Globus pallidus (tissue), 1 donor: ENCODE results near the gene PEX5L.
"Not testable (repeated sequence)": the region's sequence is repeated elsewhere in the genome, so short reads cannot be mapped to it uniquely, and the experiment has no call there.

ENCODE experiments used
- DNase-seq: peaks from one replicate; pipeline ENCODE4 v3.0.0-alpha.2; 2015; ENCODE audit warnings: low spot score

The PEX5L gene

DNA sequence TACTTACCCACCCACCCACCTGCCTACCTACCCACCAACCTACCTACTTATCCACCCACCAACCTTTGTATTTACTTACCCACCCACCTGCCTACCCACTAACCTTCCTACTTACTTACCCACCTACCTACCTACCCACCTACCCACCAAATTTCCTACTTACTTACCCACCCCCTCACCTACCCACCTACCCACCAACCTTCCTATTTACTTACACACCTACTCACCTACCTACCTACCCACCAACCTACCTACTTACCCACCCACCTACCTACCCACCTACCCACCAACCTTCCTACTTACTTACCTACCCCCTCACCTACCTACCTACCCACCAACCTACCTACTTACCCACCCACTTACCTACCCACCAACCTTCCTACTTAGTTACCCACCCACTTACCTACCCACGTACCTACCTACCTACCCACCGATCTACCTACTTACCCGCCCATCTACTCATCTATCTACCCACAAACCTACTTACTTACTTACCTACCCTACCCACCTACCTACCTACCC lies 204.3 kb downstream of the PEX5L start:
- no peak for DNase-seq

DNA sequence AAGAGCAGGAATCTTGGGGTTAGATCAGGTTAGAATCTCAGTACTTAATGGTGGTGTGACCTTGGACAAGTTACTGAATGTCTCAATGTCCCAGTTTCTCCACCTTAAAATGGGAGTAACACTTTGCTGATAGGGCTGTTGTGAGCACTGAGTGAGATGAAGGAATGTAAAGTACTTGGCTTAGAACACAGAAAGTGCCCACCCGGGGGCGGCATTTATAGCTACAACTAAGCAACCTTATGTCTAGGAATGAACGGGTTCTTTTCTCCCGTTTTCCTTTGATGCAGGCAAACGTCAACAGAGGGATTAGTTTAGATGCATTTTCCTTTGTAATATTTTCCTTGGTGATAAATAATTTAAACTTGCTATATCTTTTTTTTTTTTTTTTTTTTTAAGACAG lies 207.3 kb downstream of the PEX5L start:
- no peak for DNase-seq

DNA sequence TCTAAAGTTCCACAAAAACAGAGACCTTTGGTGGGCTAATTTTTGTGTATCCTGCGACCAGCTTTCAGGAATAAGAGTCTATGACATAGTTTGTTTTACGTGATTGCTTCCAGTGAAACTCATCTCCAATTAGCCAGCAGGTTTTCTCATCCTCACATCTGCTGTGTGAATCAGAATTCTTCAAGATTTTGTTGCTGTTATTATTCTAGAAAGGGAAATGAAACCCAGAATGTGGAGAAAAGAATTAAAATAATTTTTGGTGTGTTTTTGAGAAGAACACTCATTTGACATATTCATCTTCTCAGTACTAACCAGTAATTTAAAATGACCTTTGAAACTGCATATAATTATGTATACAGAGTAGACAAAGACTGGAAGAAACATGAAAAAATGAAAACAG lies 208.0 kb downstream of the PEX5L start:
- no peak for DNase-seq

DNA sequence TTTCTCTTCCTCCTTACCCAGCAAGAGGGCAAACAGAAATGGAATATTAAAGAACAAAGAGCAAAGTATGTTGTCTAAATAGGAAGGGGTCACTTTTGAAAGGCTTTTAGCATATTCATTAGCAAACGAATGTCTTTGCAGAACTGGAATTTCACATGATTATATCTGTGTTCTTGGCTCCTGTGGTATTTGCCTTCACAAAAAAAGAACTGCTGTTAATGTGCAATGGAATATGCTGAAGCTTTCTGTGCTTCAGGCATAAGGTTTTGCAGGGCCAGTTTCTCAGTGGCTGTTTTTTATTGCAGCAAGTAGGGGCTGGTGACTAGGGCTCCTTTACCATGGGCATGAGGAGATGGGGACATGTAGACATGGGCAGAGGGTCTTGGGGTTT lies 210.5 kb downstream of the PEX5L start:
- DNase-seq = no peak

DNA sequence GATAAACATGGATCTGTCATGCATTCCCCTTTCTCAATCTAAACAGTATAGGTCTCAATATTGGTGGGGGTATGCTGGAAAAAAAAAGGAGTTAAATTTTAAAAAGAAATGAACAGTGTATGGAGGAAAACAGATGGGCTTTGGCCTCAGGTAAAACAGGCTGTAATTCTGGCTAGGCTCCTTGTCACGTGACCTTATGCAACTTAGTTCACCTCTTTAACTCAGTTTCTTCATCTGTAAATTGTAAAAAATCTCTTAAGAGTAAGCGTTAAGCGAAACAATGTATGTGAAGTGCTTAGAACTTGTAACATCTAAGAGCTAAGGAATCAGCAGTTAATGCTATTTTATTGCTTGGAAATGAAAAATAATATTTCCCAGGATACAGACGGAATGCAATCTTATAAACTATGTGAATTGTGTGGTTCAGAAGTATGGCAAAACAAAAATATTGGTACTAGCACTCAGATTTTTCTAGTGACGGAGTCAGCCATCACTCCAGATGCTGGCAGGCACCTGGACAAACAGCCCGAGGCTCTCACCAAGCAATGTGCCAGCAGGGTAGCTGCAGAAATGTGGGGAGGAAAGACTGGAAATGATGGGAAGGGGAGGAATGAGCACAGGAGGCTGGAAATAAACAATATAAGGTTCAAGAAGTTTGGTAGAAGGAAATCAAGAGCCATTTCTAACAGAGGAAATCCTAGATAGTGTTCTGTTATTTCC lies 211.1 kb downstream of the PEX5L start:
- DNase-seq = no peak

DNA sequence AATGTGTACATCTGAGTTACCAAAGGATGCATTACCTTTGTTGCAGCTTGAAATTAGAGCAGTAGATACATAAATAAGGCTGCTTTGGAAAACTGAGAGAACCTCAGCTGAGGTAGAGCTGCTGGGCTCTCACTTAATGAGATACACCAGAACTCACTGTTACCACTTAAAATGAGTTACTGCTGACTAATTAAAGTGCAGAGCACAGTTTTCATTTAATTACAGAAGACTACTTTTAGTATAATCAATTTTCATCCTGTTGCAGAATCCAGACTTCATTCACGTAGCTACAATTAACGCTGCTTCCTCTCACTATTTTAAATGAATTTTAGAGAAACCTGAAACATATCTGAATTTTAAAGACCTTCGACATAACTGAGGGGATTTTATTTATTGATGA lies 214.4 kb downstream of the PEX5L start:
- no peak for DNase-seq

DNA sequence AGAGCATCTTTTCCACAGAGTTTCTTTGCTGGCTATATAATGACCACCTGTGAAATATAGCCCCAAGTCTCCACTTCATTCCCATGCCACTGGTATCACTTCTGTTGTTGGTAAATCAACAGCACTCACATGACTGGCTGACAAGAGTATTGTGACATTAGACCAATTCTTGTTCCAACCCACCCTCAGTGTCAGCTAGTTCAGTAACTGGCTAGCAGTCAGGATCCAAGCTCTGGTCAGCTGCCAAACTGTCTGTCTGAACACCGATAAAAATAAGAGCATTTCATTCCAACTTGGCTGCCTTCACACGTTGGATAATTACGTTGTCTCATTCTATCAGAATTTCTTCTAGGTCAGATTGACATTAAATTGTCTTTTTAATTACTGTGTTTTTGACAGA lies 217.4 kb downstream of the PEX5L start:
- no peak for DNase-seq

DNA sequence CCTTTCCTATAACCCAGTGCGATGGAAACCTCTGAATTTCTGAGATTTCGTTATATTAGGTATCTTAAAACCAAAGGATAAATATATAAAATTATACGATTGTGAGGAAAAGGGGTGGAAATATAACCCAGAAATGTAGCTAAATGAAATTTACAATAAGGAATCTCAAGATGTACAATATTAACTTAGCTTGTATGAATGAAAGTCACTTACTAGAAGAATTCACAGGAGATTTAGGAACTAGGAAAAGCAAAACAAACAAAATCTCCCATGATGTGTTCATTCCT lies 224.7 kb downstream of the PEX5L start:
- no peak for DNase-seq

DNA sequence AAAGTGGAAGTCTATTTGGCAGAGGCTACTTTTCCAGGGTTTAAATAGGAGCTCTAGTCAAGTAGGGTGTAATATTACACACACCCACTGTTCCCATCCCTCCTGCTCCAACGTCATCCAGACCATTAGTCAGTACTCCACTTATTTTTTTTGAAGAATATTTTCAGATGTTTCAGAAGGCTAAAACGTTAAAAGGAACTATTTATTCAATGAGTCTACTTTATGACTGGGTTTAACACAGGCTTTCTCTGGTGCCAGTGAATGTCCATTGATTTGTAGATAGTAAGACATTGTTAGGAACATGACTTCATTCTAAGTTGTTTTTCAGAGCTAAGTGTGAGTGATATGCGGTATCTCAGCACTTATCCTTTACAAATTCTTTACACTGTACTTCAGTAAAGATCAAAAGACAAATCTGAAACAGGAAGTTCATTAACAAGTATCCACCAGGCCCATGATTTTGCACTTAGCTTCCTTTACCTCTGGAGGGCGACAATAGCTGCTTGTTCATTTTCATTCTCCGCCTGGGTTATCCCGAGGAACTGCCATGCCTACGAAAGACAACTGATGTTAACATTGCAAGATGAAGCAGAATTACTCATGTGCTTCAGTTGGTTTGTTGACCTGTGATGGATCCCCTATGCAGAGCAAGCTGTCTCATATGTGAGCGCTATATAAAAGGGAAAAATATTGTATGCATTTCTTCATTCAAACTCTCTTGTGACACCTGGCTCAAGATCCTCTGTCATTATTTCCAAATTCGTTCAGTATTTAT lies 225.2 kb downstream of the PEX5L start:
- DNase-seq = peak; percentile 78

DNA sequence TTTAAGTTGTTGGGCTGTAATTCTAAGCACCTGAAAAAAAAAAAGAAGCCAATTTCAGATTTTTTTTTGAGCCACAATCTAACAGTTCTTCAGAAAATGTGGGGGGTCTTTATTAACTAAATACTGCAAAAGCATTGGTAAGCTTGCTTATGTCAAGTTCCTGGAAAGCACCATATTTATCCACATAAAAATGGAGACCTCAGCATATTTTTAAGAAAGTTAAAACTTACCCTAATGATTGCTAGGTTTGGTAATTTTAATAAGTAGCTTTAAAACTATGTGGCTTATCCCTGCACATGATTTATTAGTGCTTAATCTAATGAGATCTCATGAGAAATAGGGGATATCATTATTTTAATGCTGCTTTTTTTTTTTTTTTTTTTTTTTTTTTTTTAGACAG lies 227.1 kb downstream of the PEX5L start:
- DNase-seq = no peak

DNA sequence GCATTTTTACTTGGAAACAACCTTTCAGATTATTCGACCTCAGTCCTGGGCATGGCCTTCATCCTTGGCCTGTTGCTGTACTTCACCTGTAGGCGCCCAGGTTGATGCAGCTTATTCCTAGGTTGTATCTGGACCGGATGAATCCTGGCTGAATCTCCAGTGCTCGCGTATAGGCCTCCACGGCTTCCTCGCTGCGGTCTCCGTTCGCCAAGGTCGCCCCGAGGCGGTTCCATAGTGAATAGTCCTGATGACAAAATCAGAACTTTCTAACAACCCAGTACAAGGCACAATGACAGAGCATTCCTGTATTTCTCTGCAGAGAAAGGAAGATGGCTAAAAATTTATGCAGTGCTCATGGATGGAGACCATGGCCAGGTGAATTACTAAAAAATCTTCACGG lies 229.1 kb downstream of the PEX5L start:
- no peak for DNase-seq

DNA sequence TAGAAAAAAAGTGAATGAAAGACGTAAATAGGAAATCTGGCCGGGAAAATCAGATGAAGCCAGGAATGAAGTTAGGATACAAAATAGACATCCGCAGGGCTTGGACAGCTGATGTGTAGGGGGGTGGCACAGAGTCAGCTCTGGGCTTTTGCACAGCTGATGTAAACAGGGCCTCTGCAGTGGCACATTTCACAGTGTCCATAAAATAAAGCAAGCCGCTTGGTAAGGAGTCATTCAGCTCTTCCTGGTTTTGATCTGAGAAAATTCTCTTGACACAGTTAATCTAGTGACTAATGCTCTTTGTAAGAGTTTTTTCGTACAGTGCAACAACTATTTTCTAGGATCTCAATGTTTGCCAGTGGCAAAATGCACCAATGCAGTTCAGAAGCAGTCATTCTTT lies 230.6 kb downstream of the PEX5L start:
- DNase-seq = no peak

DNA sequence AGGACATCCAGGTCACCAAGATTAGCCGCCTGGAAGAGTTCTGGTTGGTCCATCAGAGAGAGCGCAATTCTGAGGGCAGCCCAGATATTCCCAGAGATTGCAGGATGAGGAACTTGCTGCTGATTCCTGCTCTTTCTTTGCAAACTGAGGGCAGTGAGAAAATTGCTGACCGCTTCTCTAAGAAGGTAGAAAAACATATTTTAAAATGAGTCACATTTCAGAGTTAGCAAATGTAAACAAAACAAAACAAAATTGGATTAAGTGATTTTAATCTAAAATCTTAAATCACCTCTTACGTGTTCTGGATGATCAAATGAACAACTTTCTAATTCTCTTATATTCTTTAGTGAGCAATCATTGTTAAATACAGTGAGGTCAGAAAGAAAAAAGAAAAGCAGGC lies 234.9 kb downstream of the PEX5L start:
- DNase-seq = no peak

DNA sequence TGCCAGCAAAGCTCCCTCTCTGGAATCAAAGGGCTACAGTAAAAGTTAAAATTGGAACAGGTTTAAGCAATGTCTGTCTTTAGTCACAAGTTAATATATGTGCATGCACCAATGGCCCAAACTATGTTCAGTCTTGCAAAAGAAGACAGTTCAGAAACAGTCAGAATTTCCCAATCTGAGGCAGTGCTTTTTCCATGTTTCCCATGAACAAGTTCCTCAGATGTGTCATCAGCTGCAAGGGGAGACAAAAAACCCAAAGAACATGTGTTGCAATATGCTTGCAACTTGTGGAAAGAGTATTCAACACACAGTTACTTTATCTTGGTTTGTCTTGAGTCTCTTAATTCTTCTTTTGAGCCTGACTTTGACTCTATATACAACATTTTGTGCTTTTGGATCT lies 235.5 kb downstream of the PEX5L start:
- no peak for DNase-seq

DNA sequence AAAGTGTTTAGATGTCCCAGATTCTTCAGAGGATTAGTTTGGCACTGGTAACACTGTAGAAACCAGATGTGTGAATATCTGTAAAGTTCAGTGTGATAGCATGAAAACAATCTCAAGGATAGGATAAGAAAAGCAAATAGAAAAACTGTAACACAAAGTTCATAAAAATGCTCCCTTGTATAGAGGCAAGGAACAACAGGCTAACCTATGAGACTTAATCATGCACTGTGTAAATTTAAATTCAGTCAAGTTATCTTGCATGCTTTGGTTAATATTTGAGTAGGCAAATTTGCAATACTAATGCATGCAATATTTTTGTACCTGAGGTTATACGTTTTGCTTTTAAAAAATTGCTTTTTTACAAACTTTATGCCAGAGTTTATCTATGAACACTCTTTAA lies 239.5 kb downstream of the PEX5L start:
- no peak for DNase-seq

DNA sequence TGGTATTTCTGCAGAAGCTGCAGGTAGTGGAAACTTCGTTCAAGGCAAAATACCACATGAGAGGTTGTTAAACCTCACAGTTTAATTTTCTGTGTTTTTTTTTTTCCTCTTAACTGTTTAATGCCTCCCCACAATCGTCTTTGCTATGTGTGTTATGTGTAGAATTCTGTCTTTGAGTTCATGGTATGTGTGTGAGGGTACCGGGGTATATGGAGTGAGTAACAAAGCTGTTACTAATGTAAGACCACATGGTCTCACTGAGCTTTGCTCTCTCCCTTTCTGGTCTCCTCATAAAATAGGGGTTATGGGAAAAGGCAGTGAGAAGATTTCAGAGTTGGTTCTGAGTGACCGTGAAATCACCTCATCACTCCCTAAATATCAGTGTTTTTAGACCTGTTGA lies 240.3 kb downstream of the PEX5L start:
- no peak for DNase-seq

DNA sequence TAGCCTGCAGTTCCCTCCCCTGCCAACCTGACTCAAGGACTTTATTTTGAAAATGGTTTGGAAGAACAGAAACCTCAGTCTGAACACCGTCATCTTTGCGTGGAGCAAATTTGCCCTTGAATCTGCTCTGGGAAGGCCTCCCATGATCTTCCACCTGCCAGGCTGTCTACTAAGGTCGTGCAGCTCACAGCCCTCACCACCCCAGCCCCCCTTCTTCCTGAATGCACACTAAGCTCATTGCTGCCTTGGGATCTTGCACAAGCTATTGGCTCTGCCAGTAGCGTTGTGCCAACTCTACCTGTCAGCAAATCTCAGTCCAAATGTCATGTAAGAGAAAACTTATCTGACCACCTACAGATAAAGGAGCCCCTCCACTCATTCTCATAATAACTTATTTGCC lies 242.4 kb downstream of the PEX5L start:
- DNase-seq = no peak

DNA sequence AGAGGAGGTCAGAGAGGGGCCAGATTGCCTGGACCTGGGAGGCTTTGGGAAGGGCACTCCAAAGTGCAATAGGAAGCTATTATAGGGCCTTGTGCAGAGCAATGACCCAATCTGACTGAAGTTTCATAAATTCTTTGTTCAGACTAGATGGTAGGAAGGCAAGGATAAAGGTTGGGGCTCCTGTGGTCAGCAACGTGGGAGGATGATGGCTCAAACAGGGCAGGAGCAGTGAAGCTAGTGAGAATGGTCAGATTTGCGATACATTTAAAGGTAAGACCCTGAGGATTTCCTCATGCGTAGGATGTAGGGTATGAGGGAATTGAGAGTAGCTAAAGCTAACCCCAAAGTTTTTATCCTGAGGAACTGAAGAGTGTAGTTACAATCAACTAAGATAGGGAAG lies 244.9 kb downstream of the PEX5L start:
- DNase-seq = no peak

DNA sequence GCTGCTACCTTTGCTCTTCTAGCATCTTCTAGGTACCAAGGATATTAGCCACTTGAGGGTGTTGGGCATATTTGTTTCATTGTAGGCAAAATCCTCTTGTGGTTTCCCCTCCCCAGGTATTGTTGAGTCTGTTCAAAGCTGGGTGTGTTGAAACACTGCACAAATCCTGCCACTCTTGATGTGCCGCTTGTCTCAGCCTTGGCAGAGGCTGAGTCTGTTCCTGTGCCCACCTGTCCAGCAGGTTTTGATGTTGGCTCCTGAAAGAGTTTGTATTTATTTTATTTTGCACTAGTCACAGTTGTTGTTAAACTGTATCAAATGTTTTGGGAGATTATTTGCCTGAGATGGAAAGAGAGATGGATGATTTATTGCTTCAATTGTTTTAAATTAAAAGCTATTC lies 247.7 kb downstream of the PEX5L start:
- no peak for DNase-seq

DNA sequence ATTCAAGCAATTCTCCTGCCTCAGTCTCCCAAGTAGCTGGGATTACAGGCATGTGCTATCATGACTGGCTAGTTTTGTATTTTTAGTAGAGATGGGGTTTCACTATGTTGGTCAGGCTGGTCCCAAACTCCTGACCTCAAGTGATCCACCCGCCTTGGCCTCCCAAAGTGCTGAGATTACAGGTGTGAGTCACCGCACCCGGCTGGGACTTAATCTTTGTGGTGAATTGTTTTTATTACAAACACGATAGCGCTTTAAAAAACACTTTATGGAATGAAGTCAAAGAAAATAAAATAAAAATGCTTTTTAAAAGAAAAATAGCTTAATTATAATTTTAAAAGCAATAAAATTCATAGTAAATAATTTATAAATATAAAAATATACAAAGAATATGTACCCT lies 253.9 kb downstream of the PEX5L start:
- not testable (repeated sequence) for DNase-seq

DNA sequence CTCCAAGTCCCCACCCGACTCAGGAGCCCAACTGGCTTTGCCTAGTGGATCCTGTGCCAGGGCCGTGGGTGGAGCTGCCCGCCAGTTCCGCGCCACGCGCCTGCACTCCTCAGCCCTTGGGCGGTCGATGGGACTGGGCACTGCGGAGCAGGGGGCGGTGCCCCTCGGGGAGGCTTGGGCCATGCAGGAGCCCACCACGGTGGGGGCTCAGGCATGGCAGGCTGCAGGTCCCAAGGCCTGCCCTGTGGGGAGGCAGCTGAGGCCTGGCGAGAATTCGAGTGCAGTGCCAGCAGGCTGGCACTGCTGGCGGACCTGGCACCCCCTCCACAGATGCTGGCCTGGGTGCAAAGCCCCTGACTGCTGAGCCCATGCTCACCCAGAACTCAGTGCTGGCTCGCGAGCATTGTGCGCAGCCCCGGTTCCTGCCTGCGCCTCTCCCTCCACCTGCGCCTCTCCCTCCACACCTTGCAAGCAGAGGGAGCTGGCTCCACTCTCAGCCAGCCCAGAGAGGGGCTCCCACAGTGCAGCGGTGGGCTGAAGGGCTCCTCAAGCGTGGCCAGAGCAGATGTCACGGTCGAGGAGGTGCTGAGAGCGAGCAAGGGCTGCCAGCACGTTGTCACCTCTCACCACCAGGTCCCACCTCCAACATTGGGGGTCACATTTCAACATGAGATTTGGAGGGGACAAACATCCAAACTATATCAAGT lies 261.2 kb downstream of the PEX5L start:
- no peak for DNase-seq

DNA sequence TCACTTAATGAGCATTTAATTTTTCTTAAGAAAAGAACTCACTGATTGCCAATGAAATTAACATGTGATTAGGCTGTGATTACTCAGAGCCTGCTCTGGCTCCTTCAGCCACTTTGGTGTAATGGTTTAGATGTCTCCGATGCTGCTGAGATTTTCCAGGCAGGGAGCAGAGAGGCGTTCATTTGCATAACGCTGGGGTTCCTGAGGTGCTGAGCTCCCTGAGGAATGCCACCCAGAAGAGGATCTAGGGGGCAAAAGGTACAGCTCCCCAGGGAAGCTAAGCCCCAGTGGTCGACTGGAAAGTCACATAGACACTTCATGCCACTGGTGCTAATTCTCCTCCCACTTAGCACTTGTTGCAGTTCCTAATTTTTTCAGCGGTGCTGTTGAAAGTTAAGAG lies 264.4 kb downstream of the PEX5L start:
- DNase-seq = no peak

DNA sequence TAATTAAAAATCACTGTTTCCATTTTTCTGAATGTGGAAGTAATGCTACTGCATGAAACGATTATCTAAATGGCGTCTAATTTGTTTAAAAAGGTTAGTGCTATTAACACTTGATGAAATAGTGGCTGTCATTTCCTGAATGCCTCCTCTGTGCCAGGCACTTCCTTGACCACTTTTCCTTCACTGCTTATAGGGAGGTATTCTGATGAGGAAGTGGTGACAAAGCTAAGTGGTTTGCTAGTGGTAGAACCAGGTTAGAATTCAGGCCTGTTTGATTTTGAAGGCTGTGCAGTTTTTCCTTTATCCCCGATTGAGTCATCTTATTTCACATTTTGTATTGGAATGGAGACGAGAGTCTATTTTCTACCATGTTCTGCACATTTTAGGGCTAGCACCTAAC lies 264.9 kb downstream of the PEX5L start:
- no peak for DNase-seq
